K562 (cell line): Measurements from ENCODE around the gene PPT2. TPM values are rescaled to one million over a fixed set of nuclear protein-coding genes. Genes with fewer than 3 reads are reported as not detected.

Experiments
- ASH1L ChIP-seq: fragments of 450-650 bp; IDR thresholded peaks from 2 replicates; pipeline ENCODE4 v1.6.1; 2018; ENCODE audit warnings: borderline replicate concordance, mild to moderate bottlenecking, low read depth; ENCODE audit not compliant: partially characterized antibody
- CHD7 ChIP-seq: fragments of 200-600 bp; sonication (generic); IDR thresholded peaks from one replicate; pipeline ENCODE4 v1.6.1; 2012; ENCODE audit warnings: mild to moderate bottlenecking, low read depth, low read length, inconsistent platforms
- PTTG1 ChIP-seq: fragments of 450-650 bp; IDR thresholded peaks from 2 replicates; pipeline ENCODE4 v1.6.1; 2016; ENCODE audit warnings: low read depth, mild to moderate bottlenecking, missing genetic modification characterization, missing compliant biosample characterization
- SAP30 ChIP-seq: fragments of 200-600 bp; sonication (generic); IDR thresholded peaks from 2 replicates; pipeline ENCODE4 v1.6.1; 2012; ENCODE audit warnings: borderline replicate concordance, low read depth, mild to moderate bottlenecking, moderate library complexity, low read length, control low read depth, inconsistent platforms; ENCODE audit not compliant: insufficient read depth, poor library complexity, severe bottlenecking
- STAT5A ChIP-seq: IDR thresholded peaks from 2 replicates; pipeline ENCODE4 v1.6.1; 2012; ENCODE audit warnings: low read length, inconsistent platforms, borderline replicate concordance
- TAL1 ChIP-seq: fragments of 450-650 bp; IDR thresholded peaks from 2 replicates; pipeline ENCODE4 v1.6.1; 2016; ENCODE audit warnings: mild to moderate bottlenecking
- THRA ChIP-seq: fragments of 450-650 bp; IDR thresholded peaks from 2 replicates; pipeline ENCODE4 v1.6.1; 2017; ENCODE audit warnings: mild to moderate bottlenecking, moderate library complexity
- ZBTB11 ChIP-seq, 3 experiments: fragments of 200-800 bp in 1 of 3; fragments of 250-450 bp in 1 of 3; fragments of 450-650 bp in 1 of 3; sonication (Bioruptor Pico) in 1 of 3; sonication (Bioruptor generic) in 1 of 3; formaldehyde crosslinking in 1 of 3; IDR thresholded peaks; 2 replicates each; pipeline versions ENCODE4 v1.6.1 to v1.8.0; 2016 to 2022; ENCODE audit warnings: mild to moderate bottlenecking in 2 of 3, missing genetic modification characterization in 2 of 3, missing compliant biosample characterization in 1 of 3, moderate library complexity in 1 of 3
- ZNF133 ChIP-seq: fragments of 250-450 bp; sonication (Bioruptor Pico); IDR thresholded peaks from 2 replicates; pipeline ENCODE4 v1.4.0; 2020; ENCODE audit warnings: mild to moderate bottlenecking
- polyA plus RNA-seq, 8 experiments: library from polyadenylated mRNA; depleted of rRNA in 4 of 8; stranded (reverse) in 5 of 8; unstranded in 3 of 8; fragments of >200 nt; fragmentation: Nextera tagmentation in 2 of 8; fragmentation: Illumina TruSeq in 1 of 8; extraction: Ambion mirVana in 2 of 8; extraction: Trizol in 1 of 8; gene quantifications; 2 replicates each; pipeline versions ENCODE4 v1.2.1 to v1.2.3, GENCODE V29; 2011 to 2014; ENCODE audit warnings: inconsistent platforms in 1 of 8, missing spikeins in 1 of 8
- total RNA-seq, 7 experiments: library from RNA; depleted of rRNA in 6 of 7; stranded (reverse); fragments of >200 nt in 6 of 7; fragmentation: Illumina TruSeq in 2 of 7; extraction: Trizol in 2 of 7; gene quantifications; 2 replicates each; pipeline versions ENCODE4 v1.2.1 to v1.2.3, GENCODE V29; 2011 to 2021; ENCODE audit warnings: low replicate concordance in 1 of 7

Gene PPT2
- total and polyA plus RNA-seq, 9 of the 15 experiments (the other 6 are each of a cell fraction or from before 2014, with no cell fraction given) = 27.4 to 98.8 (median 69.9) TPM

- no peak for TF ChIP-seq STAT5A
- no peak for TF ChIP-seq CHD7
- no peak for TF ChIP-seq TAL1
- no peak for TF ChIP-seq ASH1L
- TF ChIP-seq PTTG1 (tag) = no peak
- no peak for TF ChIP-seq THRA
- no peak for TF ChIP-seq ZNF133
- TF ChIP-seq ZBTB11 (CRISPR knock-in tag; IDR thresholded peaks at IDR 0.05) = 0 out of 6 replicates have a peak, but pooled peaks of 1 of the 3 experiments have one; percentile 43
- peak; percentile 12 for TF ChIP-seq SAP30
These were observed 36.3 kb downstream of the PPT2 start, which contains the start of gene PBX2 (continued) for GRCh38 chr6:32190054-32190851.
